H4 (cell line): ENCODE measurements around the gene TNS4. TPM values are rescaled to one million over a fixed set of nuclear protein-coding genes. Genes with fewer than 3 reads are reported as not detected.
A peak's percentile ranks its signal among the peaks of the same experiment; 100 is the strongest.

ENCODE experiments used
- DNase-seq: peaks from one replicate; pipeline ENCODE4 v3.0.0-alpha.2; 2015; ENCODE audit warnings: low spot score
- total RNA-seq: library from RNA; depleted of rRNA; stranded (reverse); fragments of >200 nt; shearing (Covaris generic); gene quantifications from 2 replicates; pipeline ENCODE4 v1.2.3, GENCODE V29; 2014

TNS4 gene
- total RNA-seq, 1 experiment from 2014 or later = not detected

GRCh38 chr17:40491486-40491885 lies 9.9 kb downstream of the TNS4 start:
- DNase-seq = no peak

DNA sequence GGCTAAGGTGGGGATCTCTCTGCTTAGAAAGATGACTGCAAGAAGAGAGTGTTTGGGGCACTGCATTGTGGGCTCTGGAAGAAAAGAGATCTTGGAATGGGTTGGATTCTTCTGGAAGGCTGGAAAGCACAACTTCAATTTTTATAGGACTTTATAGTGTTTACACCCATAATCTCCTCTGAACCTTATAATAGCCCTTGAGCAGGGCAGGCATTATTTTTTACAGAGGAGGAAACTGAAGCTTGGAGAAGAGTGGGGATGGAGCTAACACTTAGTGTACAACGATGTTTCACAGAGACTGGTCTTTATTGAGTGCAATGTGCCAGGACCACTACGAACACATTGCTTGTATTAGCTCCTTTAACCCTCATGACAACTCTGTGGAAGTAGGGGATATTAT lies 10.4 kb downstream of the TNS4 start:
- no peak for DNase-seq

- peak; percentile 37 for DNase-seq
Measured at GRCh38 chr17:40490289-40490853, 11.1 kb downstream of the TNS4 start.

GRCh38 chr17:40487371-40488020 lies 13.9 kb downstream of the TNS4 start:
- DNase-seq = no peak

- peak; percentile 37 for DNase-seq
Measured at GRCh38 chr17:40486522-40487370, 14.7 kb downstream of the TNS4 start.

DNA sequence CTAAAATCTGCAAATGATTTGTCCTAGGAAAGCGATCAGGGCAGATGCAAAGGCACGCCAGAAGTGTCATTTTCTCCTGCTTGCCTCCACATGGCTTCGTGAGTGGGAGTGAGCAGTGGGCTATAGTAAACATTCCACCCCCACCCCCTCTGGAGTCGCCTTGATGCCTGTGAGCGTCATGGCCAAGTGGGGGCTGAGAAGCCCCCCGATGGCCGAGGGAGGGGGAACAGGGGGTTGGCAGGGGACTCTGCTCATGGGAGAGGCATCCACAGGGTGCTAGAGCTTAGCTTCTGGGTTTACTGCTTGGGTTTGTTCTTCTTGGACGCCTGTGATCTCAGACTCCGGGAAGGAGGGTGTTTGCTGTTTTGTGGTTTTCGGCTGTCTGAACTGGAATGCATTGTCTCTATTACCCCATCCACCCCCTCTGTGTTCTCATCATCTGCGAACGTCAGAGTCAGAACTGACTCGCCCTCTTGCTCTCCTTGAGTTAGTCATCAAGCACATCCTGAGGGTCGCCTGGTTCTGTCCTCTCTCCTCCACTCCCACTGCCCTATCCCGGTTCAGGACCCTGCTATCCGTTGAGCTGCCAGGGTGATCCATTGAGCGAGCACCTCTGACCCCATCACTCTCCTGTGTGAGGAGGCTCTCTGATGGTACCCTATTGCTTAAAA lies 15.4 kb downstream of the TNS4 start:
- peak; percentile 92 for DNase-seq

- no peak for DNase-seq
Measured at GRCh38 chr17:40484973-40485530, 16.4 kb downstream of the TNS4 start.

- DNase-seq = no peak
Measured at GRCh38 chr17:40484285-40484972, 17.0 kb downstream of the TNS4 start.

DNA sequence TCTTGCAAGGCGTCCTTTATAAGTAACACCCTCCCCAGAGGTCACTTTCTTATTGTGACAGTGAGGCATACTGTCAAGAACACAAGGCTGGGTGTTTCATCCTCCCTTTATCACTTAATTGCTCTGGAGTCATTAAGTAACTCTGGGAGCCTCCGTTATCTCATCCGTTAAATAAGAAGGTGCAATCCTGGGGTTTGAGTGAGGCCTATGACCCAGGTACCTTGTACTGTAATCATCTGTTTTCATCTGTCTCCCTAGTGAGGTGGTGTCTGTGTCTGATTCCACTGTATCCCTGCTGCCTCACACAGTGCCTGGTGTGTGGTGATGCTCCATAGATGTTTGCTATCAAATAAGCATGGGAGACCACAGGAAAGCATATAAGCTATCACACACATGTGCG lies 17.7 kb downstream of the TNS4 start:
- no peak for DNase-seq

DNA sequence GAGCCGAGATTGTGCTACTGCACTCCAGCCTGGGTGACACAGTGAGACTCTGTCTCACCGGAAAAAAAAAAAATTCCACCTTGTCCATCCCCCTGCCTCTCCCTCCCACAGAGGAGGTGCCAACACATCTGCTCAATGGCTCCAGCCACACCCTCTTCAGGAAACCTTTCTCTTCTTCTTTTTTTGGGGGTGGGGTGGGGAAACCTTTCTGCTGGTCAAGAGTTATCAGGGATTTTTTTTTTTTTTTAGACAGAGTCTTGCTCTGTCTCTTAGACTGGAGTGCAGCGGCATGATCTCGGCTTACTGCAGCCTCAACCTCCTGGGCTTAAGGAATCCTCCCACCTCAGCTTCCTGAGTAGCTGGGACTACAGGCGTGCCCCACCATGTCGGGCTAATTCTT lies 18.7 kb downstream of the TNS4 start:
- no peak for DNase-seq

DNA sequence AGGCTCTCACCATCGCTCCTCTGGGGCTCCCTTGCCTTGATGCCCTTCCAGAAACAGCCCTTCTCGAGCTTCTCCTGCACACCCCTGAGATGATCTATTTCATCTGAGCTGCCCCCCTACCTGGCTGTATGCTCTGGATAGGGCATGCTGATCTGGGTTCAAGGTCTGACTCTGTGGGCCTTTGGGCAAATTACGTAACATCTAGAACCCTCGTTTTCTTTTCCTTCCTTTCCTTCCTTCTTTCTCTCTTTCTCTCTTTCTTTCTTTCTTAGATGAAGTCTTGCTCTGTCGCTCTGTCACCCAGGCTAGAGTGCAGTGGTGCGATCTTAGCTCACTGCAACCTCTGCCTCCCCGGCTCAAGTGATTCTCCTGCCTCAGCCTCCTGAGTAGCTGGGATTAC lies 20.3 kb downstream of the TNS4 start:
- DNase-seq = no peak

- DNase-seq = peak; percentile 60
Measured at GRCh38 chr17:40480501-40481003, 20.9 kb downstream of the TNS4 start.

- DNase-seq = no peak
Measured at GRCh38 chr17:40479754-40480480, 21.5 kb downstream of the TNS4 start.

GRCh38 chr17:40478486-40478885 lies 22.9 kb downstream of the TNS4 start:
- DNase-seq = no peak

DNA sequence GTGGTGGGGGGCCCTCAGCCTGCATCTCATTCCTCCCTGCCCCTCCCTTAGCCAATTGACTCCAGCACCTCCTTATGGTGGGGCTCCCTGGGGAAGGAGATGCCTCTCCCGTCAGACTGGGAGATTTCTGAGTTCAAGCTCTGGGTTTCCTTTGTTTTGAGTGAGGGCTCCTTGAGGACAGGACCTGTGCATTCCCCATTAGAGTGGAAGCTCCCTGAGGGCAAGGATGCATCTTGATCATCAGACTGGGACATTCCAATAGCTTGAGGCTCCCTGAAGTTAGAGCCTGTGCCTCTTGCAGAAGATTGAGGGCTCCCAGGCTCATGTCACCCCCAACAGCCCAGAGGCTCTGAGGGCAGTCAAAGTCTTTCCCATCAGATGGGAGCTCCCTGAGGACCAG lies 23.6 kb downstream of the TNS4 start:
- no peak for DNase-seq

- no peak for DNase-seq
Measured at GRCh38 chr17:40475234-40475908, 26.1 kb downstream of the TNS4 start.

DNA sequence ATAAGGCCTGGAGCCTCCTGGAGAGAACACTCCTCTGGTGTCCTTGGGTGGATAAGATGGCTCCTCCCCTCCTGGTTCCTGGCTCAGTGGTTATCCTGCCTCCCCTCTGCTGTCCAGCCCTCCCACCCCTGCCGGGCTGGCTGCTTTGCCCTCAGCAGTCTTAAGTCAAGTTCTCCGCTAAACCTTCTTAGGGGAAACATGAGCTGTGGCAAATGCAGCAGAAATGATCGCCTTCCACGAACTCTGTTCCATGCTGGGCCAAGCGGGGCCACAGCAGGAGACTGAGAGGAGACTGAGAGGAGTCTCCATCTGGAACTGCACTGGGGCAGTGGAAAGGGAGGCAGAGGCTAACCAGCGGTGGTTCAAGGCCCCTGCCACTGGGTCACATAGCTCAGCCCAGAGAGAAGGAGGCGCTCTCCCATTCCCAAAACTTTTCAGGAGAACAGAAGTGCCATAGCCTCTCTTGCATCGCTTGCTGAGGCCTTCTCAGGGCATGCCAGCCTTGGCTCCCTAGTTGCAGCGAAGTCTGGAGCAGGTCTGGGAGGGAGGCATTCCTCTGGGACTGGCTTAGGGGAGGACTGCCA lies 26.9 kb downstream of the TNS4 start:
- DNase-seq = no peak

DNA sequence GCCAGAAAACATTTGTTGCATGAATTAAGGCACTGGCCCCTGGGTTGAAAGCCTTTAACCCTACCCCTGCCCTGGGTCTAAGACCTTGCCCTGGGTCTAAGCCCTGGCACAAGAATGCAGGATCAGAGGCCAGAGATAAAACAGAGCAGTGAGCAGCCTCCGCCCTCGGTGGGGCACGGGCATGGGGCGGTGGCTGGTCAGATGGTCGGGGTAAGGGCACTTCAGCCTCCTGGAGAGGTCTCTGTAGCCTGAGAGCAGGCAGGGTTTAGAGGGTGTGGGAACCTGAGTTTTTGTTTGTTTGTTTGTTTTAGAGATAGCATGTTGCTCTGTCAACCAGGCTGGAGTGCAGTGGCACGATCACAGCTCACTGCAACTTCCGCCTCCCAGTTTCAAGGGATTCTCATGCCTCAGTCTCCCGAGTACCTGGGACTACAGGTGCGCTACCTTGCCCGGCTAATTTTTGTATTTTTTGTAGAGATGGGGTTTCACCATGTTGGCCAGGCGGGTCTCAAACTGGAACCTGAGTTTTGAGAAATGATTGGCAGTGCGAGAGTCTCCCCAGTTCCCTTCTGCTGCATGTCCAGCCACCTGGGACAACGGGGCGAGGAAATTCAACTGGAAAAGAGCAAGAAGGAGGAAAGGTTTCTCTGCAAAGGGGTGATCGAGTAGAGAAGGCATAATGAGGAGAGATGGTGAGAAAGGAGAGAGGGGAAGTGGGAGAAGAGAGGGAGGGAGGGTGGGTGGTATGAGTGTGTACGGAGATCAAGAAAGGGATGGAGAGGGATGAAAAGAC lies 27.7 kb downstream of the TNS4 start:
- no peak for DNase-seq
